Dedifferentiated amniotic fluid mesenchymal stem cell (primary cell): ENCODE data around the gene ZNF366.

Experiments
- DNase-seq: peaks from one replicate; pipeline ENCODE4 v3.0.0-alpha.2; 2016; ENCODE audit errors: extremely low spot score

ZNF366 gene, protein sequence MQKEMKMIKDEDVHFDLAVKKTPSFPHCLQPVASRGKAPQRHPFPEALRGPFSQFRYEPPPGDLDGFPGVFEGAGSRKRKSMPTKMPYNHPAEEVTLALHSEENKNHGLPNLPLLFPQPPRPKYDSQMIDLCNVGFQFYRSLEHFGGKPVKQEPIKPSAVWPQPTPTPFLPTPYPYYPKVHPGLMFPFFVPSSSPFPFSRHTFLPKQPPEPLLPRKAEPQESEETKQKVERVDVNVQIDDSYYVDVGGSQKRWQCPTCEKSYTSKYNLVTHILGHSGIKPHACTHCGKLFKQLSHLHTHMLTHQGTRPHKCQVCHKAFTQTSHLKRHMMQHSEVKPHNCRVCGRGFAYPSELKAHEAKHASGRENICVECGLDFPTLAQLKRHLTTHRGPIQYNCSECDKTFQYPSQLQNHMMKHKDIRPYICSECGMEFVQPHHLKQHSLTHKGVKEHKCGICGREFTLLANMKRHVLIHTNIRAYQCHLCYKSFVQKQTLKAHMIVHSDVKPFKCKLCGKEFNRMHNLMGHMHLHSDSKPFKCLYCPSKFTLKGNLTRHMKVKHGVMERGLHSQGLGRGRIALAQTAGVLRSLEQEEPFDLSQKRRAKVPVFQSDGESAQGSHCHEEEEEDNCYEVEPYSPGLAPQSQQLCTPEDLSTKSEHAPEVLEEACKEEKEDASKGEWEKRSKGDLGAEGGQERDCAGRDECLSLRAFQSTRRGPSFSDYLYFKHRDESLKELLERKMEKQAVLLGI

DNA sequence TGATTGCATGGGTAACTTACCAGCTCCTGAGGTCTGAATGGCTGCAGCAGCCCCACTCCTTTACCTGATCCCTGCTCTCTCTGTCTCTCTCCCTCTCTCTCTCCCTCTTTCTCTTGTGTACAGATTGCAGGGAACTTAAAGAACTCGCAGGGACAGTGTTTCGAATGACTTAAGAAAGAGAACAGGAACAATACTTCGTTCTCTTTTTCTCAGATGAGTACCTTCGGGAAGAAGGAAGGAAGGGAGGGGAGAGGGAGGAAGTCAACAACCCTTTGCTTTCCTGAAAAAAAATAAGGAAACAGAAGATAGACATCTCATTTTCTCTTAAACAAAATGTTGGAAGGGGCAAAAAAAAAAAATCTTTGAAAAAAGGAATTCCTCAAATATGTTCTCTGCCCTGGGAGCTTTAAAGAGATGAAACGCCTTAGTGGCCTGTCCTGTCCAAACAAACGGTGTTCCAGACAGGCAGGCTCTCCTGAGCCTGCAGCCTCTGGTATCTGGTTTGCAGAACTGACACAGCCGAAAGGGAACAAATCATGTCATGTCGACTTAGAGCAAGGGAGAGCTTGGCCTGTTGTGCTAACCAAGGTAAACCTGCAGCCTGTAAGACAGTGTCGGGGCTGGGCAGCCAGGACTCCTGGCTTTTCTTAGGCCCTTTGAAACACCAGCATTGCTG, at the start of gene ZNF366:
ZNF366 (minus strand) TSS at position 180 of the 676 bp plus-strand sequence. CDS start 45,914 bp downstream, outside the sequence.
- DNase-seq: no peak

DNA sequence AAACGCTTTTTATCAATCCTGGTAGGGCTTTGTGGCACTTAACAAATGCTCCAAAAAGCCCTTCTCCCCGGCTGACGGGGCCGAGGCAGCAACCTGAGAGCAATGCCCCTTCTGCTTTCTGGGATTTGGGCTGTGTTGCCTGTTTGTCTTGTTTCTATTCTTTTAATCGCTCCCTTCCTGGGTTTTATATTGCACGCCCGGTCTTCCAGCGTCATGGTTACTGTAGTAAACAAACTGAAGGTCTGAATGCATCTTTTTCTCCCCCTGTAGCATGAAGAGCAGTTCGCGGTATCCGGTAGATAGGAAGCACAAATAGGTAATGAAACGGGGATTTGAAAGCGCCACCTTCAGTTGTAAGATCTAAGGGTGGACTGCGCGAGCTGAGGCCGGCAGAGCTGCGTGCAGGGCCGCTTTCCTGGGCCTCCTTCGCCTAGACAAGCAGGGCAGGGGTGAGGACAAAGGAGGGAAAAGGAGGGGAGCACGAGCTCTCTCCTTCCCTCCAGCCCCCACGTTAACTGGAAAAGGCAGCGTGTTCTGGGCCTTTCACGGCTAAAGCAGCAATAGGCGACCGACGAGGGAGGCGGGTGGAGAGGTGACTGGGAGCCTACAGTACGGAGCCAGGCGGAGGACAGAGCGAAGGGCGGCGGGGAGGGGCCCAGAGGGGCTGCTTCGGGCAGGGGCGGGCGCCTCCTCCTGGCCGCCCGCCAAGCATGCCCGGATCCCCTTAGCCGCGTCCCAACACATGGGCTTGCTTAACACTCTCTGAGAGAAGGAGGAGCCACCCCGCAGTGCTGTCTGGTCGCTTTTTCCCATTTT, 49.3 kb upstream of the ZNF366 start:
- no peak for DNase-seq

DNA sequence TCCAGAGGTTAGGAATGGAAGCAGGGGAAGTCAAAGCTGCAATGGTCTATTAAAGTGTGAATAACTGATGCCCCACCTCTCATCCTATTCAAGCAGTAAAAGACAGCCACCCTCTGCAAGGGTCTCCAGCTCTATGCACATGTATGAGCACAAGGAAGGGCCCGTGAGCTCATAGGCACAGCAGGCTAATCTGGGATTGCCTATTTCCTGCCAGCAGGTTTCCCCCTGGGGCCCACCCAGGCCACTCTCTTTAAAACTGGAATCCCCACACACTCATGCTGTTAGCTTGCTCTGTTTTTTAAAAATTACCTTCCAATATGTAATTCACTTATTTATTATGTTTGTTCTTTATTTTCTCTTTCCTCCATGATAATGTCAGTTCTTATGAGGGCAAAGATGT, 48.7 kb upstream of the ZNF366 start:
- DNase-seq: no peak

DNA sequence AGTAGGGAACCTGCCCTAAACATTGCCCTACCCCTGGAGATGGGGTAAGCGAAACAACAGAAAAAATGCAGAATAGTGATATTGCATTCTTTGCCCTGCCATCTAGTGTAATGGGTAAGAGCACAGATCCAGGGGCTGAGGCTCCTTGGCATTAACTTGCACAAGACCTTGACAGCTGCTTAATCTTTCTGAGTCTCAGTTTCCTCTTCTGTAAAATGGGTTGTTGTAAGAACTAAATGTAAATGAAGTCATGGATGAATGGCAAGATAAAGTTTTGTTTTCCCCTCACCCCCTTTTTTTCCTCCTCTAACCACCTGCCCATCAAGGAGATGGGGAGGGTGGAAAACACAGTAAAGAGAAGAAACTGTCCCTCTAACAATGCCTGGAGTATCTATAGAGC, 47.7 kb upstream of the ZNF366 start:
- no peak for DNase-seq

DNA sequence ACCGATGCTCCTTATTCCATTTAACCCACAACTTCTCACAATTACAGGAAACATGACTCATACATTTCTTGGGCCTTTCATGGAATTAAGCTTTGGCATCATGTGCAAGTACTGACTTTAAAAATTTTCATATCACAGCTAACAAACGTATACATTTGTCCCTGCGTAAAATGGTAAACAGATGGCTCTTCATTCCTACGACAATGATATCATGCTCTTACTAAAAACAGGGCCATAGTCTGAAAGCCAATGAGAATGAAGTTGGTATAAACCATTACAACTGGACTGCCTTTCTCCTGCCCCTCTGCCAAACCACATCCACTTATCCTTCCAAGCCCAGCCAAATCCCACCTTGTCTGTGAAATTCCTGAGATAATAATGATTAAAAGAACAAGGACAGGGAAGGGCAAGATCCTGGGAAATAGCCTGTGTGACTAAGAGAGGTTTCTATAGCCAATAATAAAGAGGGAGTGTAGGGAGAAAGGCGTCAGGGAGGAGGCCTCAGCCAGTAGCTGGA, 44.9 kb upstream of the ZNF366 start:
- DNase-seq: peak; percentile 63

DNA sequence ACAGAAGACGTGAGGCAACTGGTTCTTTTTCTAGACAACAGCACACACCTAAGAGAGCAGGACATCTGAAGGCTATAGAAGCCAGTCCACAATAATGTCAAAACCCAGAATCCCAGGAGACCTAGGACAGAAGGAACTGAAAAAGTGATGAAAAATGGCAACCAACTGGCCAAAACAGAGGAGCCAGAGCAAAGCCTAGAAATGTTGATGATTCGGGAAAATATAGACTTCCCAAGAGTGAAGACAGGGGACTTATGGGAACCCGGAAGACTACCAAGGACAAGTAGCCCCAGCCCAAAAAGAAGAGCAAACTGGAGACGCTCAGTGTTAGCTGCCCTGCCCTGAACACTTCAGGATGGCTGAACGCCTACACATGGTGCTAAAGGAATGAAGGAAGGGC, 43.4 kb upstream of the ZNF366 start:
- no peak for DNase-seq

DNA sequence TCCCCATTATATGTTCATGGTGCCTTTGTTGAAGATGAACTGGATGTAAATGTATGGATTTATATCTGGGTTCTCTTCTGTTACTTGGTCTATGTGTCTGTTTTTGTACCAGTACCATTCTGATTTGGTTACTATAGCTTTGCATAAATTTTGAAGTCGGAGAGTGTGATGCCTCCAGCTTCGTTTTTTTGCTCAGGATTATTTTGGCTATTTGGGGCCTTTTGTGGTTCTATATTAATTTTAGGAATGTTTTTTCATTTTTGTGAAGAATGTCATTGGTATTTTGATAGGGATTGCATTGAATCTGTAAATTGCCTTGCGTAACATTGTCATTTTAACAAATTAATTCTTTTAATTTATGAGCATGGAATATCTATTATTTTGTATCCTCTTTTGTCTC, 36.6 kb upstream of the ZNF366 start:
- no peak for DNase-seq

DNA sequence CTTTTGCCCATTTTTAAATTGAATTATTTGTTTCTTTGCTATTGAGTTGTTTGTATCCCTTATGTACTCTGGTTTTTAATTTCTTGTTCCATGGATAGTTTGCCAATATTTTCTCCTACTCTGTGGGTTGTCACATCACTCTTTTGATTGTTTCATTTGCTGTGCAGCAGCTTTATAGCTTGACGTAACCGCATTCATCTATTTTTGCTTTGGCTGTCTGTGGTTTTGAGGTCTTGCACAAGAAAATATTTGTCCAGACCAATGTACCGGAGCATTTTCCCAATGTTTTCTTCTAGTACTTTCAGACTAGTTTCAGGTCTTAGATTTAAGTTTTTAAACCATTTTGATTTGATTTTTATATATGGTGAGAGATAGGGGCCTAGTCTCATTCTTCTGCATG, 36.2 kb upstream of the ZNF366 start:
- DNase-seq: peak; percentile 34

DNA sequence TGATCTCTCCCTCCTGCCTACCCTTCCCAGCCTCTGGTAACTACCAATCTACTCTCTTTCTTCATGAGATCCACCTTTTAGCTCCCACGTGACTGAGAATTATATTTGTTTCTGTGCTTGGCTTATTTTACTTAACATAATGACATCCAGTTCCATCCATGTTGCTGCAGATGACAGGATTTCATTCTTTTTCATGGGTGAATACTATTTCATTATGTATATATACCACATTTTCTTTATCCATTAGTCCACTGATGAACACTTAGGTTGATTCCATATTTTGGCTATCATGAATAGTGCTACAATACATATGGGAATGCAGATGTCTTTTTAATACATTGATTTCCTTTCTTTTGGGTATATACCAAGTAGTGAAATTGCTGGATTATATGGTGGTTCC, 35.5 kb upstream of the ZNF366 start:
- no peak for DNase-seq

DNA sequence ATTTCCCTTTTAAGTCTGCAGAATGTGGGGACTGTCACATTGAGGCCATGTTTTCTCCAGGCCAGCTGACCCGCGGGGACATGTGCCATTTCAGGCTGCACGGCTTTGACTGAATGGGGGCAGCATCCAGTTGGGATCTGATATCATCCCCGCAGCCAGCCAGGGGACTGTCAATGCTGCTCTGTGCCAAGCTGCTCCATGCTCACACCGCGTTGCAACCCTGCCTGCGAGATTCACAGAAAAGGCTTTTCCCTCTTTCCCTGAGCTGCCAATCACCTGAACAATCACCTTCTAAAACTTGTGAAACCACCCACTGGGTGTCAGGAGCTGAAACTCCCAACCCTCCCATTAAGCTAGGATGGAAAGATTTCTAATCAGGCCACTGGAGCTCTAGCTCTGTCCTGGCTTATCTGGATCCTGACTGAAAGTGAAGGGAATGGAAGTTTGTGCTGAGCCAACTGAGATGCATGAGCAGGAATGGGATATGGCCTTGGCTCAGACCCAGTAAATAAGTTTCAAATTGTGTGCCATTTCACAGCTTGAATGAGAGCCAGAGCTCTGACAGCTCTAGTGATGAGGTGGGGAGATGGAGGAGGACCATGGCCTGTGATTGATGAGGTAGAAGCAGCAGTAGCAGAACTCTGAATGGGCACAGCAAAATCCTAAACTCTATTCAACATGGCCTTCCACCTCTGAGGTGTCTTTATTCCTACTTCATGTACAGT, 34.5 kb upstream of the ZNF366 start:
- DNase-seq: no peak

DNA sequence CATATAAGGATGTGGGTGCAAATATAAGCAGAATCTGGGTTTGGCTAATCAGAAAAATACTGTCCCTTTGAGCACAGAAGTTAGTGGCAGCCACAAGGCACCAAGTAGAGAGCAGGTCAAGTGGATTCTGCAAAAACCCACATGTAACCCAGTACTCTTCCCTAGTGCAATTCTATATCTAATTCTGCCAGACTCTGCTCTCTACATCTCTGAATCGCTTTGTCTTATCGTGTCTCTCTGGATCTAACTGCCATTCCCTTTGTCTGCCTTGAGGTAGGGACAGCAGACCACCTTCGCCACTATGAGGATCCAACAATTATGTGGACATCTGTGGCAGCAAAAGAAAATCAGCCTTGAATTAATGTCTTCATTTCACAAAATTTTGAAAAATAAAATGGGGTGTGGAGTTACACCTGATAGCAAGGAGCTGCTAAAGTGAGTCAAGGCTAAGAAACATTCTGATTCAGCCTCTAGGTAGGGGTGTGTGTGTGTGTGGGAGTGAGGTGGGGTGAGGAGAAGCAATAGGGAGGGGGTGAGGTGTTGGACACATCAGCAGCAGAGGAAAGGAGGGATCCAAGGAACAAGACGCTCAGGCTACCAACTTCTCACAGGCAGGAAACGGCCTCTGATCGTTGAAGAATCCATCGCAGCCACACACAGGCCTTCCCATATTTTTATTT, 33.7 kb upstream of the ZNF366 start:
- no peak for DNase-seq

DNA sequence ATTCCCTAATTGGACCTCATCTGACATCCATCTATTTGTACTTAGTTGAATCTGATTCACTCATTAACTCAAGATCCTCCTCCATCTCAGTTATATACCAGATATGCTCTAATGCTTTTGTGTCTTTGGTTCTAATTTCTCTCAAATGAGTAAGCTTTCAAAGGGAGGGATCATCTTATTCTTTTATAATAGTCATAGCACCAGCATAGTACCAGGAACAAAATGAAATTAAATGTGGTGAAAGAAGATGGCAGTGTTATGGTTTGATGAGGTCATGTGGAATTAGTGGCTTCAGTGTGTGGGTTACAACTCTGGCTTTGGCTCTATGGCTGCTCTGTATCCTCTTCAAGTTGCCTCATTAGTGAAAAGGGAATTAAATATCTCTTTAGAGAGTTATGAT, 32.5 kb upstream of the ZNF366 start:
- no peak for DNase-seq

DNA sequence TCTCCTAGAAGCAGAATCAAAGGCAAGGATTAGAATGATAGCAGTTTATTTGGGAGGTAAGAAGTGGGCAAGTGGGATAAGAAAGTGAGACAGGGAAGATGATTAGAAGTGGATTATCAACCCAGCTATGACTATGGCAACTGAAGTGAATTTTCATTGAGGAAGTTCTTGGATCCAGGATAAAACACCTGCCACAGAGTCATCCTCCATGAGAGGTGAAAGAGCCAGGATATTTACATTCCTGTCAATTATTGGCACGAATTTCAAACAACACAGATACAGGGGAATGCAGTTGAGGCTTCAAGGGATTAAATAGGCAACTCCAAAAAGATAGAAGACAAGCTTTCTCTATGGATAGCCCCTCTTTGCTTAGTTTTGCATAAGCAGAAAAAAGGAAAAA, 31.8 kb upstream of the ZNF366 start:
- DNase-seq: no peak

DNA sequence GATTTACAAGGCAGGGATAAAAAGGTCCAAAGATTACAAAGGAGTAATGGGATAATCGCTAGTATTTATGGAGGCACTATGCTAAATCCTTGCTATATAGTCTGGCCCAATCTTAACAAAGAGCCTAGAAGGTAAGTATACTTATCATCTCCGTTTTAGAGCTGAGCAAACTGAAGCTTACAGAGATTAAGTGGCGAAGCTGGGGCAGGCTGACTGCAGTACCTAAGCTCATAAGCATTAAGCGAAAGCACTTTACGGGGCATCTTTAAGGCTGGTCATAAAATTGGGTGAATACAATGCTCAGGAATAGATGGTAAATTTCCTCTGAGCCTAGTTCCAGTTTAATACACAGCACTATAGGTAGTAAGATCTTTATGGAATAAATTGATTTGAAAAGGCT, 30.0 kb upstream of the ZNF366 start:
- DNase-seq: no peak

DNA sequence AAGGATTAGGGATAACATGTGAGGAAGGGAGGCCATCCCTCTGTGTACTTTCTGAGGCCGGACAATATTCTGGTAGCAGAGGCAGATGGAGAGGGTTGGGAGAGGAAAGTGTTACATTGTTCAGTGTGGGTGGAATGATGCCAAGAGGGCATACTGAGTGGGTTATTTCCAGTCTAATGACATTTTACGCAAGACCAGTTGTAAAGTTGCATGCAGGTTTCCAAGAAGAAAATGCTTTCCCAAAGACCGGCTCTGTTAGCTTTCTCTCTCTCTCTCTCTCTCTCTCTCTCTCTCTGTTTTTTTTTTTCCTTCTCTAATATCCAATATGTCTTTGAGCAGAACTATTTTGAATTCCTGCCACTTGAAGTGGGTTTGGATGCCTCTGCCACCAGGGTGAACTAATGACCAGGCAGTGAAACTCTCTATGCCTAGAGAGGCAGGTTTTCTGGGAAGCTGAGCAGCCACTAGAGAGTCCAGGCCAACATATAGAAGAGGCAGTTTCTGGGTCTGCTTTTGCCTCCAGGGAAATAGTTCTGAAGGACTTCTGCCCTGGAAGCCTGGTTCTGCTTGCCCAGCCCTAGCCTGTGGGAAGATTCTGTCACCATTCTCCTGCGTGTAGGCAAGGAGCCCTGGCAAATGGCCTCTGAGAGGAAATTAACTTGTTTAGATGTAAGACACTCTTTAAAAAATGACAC, 24.4 kb upstream of the ZNF366 start:
- DNase-seq: no peak

DNA sequence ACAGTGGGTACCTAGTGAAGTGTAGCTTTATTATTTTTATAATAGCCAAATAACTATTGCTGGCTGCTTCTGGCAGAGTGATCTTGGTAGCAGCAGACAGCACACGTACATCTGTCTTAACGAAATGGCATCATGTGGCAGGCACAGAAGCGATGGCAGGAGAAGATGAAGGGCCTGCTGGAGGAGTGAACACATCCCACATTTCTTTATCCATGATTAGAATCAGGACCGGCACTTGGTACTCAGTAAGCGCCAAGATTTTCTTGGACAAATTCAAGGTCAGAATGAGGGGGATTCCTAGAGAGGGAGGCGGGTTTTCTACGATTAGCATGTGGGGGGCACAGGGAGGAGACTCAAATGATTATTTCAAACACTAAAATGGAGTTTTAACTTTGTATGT, 23.0 kb upstream of the ZNF366 start:
- DNase-seq: no peak

DNA sequence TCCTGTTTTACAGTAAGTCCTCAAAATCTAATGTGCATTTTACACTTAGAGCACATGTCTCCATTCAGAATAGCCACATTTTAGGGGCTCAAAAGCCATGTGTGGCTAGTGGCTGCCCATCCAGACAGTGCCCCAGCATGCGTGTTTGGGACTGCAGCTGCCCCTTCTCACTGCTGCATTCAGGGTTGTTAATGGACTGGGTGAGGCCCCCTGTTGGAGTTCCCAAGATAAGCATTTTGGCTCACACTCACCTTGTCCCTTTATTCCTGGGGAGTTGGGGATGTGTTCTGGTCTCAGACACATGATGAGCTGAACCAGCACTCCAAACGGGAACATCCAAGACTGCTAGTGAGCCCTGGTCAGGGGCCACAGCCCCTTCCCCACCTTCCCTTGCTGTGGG, 22.2 kb upstream of the ZNF366 start:
- DNase-seq: no peak

DNA sequence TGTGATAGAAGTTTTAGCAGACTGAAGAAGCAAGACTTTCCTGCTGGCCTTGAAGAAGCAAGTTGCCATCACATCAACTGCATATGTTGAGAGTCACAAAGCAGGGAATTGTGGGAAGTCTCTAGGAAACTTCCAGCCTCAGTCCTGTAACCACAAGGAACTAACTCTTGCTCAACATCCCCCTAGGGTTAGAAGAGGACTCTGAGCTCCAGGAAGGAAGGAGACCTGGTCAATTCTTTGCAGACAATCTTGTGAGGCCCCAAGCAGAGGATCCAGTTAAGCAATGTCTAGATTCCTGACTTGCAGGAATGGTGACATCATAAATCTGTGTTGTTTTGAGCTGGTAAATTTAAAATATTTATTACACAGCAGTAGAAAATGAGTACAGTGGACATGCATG, 18.6 kb upstream of the ZNF366 start:
- peak; percentile 39 for DNase-seq

DNA sequence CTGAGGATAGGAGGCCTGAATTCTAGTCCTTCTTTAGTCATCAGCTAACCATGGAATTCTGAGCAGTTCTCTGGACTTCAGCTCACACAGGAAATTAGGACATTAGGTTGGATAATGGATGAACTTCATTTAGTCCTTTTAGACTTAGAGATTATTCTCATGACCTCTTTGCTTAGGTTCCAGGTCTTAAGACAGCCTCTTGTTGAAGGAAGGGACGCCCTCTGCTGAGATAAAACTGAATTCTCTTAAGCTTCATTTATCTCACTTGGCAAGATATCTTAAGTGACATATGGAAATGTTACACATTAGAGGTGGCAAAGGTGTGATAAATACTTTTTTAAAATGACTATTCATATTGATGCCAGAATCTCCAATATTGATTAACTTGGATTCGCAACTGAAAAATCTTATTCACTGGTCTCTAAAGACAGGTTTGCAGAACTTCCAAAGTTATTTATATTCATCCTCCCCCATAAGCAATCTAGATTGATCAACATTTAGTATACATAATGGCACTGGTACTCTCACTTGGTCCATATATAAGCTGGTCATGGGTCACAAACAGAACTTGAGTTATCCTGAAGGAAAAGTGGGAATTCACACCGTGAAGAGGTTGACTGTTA, 16.9 kb upstream of the ZNF366 start:
- peak; percentile 86 for DNase-seq
